T-helper 9 cell (primary cell): ENCODE measurements around the gene AP2A1.
A peak's percentile ranks its signal among the peaks of the same experiment; 100 is the strongest.
"Not testable (repeated sequence)": the region's sequence is repeated elsewhere in the genome, so short reads cannot be mapped to it uniquely, and the experiment has no call there.

ENCODE experiments used
- DNase-seq: peaks from one replicate; pipeline ENCODE4 v3.0.0-alpha.2; 2020
- total RNA-seq, 2 donors: gene quantifications; one replicate each; lab custom pipeline; 2026; lab: John Stamatoyannopoulos, UW

AP2A1 gene
- total RNA-seq, result 48.0 to 71.7 reads per million in 2 donors

DNA sequence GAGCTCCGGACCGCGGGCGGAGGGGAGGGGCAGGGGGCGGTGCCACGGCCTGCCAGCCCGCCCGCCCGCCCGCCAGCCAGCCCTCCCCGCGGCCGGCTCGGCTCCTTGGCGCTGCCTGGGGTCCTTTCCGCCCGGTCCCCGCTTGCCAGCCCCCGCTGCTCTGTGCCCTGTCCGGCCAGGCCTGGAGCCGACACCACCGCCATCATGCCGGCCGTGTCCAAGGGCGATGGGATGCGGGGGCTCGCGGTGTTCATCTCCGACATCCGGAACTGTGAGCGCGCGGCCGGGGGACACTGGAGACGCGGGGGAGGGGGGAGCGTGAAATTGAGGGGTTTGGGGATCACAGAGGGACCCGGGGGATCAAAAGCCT lies at the start of gene AP2A1:
AP2A1 (plus strand) TSS at position 72 of the 370 bp plus-strand sequence; CDS start at position 205, 133 bp downstream.
- no peak for DNase-seq

DNA sequence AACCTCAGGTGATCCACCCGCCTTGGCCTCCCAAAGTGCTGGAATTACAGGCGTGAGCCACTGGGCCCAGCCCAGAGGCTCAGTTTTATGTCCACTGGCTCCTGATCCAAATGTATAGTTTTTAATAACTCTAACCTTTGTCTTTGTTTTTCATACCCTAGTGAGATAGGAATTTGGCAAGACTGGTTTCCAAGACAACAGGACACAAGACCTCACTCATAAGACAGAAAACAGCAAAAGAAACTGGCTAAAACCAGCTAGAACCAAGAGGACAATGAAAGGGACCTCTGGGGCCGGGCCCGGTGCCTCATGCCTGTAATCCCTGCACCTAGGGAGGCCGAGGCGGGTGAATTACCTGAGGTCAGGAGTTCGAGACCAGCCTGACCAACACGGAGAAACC lies 48.3 kb upstream of the AP2A1 start:
- DNase-seq, result no peak

DNA sequence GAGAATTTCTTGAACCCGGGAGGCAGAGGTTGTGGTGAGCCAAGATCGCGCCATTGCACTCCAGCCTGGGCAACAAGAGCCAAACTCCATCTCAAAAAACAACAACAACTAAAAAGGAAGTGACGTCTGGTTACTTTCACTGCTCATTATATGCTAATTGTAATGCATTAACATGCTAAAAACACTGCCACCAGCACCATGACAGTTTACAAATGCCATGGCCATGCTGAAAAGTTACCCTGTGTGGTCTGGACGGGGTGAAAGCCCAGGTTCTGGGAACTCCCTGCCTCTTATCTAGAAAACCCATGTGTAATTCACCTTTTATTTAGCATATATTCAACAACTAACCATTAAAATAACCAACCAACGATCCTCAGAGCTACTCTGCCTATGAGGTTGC lies 47.8 kb upstream of the AP2A1 start:
- DNase-seq, result no peak

DNA sequence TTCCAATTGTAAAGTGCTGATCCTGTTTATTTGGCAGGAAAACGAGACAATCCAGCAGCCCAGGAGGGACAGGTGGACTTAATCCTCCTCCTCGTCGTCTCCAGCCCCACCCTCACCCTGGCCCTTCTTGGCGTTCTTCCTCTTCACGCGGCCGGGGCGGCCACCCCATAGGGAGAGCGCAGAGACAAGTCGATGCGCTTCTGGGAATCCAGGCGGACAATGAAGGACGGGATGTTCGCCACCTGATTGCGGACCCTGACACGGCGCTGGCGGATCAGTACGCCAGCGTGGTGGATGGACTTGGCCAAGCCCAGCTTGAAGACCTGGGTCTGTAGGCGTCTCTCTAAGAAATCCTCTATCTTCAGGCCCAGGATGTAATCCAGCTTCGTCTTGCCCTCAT lies 47.4 kb upstream of the AP2A1 start:
- DNase-seq, result not testable (repeated sequence)

DNA sequence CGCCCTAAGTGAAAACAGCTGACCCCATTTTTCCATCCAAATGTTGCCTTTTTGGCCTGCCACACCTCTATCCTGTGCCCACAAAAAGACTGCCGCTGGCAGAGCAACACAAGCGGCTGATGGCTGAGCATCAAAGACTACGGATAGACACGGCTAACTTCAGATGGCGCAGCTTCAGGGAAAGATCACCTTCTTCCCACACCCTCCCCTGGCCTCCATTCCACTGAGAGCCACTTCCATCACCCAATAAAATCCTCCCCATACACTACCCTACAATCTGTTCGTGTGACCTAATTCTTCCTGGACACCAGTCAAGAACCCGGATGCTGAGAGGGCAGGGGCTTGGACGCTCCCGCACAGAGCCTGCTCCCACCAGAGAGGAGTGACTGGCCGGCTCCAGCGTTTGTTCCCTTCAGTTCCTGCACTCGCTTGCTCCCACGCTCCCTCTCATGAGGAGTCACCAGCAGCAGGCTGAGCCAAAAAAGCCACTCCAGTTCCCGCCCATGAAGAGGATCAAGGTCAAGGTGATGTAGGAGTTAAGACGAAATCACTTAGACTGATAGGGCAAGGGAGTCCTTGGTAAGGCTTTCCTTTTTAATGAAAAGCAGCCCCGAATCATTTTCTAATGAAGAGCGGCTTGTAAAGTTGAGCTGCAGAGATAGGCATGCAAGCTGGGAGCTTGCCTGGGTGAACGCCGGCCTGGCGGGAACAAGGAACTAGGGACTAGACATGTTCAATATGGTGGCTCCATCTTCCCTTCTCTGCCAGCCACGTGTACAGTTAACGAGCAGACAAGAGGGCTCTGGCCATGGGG lies 39.4 kb upstream of the AP2A1 start:
- no peak for DNase-seq

DNA sequence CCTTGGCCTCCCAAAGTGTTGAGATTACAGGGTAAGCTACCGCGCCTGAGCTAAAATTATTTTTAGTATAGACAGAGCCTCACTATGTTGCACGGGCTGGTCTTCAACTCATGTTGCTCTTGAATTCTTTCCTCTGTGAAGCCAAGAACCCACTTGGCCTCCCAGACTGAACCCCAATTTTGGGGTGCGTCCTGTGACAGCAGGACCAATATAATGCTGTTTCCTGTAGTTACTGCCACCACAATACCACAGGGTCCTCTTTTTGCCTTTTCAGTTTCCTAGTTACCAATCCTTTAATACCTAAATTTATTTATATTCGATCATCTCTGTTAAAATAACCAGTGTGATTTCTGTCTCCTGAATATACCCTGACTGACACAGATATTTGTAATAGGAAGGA lies 36.6 kb upstream of the AP2A1 start:
- no peak for DNase-seq

DNA sequence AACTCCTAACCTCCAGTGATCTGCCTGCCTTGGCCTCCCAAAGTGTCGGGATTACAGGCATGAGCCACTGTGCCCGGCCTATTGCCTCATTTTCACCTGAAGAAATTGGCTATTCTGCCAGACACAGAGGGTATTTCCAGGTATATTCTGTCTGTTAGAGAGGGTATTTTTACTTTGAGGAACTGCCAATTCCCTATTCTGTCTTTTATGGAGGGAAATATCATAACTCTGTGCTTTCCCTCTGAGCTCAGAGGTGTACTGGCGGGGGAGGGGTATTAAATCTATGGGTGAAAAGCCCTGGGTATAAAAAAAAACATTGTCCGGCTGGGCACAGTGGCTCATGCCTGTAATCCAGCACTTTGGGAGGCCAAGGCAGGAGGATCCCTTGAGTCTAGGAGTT lies 28.5 kb upstream of the AP2A1 start:
- no peak for DNase-seq

DNA sequence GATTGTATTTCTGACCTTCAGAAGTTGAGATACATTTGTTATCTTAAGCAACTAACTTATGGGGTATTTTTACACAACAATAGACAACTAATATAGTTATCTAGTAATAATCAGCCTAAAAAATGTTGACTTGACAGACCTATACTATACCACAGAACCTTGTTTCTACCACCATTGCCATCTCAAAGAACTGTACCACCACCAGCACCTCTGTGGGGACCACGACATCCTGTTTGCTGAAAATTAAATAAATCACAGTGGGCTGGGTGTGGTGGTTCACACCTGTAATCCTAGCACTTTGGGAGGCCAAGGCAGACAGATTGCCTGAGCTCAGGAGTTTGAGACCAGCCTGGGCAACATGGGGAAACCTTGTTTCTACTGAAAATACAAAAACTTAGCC lies 27.7 kb upstream of the AP2A1 start:
- no peak for DNase-seq

DNA sequence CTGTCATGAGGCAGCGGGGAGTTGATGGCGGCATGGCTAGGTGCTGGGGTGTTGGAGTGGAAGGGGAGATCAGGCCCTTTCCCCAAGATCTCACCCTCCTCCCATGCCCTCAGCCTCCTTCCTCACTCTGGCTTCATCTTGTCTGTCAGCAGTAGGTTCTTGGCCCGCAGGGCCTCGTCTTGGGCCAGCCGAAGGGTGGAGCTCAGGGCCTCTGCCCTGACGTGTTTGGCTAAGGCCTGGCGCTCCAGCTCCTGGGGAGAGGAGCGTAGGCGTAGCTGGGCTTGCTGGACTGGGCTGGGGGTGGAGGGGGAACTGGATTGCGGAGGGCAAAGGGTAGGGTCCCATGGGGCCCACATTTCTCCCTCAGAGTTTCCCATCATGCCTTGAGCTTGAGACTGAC lies 26.9 kb upstream of the AP2A1 start:
- no peak for DNase-seq

DNA sequence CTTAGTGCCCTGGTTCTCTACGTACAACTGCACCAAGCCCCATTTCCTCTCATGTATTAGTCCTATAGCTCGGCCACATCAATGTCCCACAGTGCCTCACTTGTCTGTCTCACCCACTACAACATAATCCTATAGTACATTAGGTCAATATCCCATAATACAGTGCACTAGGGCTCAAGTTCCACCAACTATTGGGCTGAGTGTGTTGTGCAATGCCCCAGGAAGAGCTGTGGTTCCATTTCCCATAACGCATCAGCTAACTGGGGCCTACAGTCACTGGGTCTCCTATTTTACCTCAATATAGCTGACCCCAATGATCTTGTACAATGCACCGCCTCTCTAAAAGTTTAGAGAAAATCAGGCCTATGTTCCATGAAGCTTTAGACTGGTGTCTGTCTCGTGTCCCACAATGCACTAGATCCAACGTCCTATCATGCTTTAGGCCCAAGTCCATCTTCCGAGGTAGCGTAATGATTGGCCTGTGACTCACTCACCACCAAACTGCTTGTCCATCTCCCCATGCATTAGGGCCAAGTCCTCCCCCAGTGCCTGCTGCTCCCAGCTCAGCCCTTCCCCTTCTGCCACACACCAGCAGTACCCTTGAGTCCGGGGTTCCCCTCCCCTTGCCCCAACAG lies 25.5 kb upstream of the AP2A1 start:
- DNase-seq, result no peak

DNA sequence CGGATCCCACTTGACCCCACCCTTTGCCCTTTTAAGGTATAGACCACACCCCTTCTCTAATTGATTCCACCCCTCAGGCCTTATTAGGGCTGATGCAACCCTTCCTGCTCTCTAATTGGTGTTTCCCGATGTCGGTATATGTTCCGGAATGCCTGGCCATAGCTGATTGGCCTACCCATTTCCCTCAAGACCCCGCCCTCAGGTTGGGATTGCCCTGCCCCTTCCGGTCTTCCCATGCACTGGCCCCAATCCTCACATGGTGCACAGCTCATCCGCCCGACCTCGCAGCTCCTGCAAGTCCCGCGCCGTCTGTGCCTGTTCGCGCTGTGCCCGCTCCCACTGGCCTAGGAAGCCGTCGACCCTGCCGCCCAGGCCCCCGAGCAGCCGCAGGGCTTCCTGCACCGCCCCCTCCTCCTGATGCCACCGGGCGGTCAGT lies 21.8 kb upstream of the AP2A1 start:
- DNase-seq, result no peak

DNA sequence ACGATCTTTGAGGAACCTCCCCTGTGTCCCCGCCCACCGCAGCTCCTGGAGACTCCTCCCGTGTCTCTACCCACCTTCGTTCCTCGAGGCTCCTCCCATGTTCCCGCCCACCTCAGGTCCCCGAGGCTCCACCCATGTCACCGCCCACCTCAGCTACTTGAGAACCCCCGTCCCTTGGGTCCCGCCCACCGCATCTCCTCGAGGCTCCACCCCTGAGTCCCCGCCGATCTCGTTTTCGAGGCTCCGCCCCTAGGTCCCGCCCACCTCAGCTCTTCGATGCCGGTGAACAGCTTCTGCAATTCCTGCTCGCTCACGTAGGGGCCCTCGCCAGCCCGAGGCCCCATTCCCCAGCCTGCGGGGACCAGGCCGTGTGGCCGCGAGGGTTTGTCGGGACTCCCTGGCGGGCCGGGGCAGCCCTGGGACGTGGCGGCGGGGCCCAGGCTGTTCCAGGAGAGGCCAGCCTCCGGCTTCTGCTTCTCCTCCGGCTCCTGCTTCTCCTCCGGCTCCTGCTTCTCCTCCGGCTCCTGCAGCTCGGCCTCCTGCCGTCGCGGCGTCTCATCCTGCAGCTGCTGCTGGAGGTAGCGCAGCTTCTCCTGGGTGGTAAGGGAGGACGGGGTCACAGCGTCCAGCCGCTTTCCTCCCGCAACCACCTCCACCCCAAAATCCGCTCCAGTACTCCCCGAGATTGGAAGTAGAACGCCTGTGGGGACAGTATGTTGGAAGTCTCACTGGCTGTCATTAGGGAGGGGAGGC lies 20.4 kb upstream of the AP2A1 start:
- DNase-seq, result peak; percentile 44

DNA sequence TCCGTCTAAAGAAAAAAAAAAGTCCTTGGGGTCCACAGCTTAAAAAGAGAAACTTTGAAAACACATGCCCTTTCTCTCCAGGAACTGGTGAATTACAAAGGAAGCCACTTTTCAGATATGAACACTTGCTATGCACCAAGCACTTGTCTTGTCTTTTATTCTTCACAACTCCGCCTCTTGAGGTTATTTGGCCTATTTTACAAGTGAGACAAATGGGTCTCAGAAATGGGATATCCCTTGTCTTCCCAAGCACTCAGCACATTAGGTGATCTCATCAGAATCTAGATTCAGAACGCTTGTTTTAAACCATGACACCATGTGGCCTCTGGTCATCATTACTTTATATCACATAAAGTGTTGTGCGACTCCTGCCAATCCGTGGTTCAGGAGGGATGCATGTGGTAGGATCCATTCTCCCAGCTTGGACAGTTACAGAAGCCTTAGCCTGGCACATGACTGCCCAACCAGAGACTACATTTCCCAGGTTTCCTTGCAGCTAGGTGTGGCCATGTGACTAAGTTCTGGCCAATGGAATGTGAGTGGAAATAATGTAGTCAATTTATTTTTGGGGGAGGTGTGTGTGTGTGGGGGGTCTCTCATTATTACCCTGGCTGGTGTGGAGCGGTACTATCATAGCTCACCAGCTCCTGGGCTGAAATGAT lies 17.6 kb upstream of the AP2A1 start:
- DNase-seq, result no peak

DNA sequence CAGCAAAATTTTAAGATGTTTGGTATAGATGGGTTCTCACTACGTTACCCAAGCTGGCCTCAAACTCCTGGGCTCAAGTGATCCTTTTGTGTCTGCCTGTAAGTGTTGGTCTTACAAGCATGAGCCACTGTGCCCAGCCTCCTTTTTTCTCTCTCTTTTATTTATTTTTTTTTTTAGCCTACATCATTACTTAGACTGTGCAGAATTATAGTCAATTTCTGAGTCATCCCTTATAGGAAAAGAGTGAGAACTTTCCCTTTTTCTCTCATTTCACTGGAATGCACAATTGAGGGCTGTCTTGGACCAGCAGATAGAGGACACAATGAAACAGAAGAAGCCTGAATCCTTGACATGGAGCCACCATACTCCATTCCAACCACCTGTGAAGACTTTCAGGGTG lies 17.0 kb upstream of the AP2A1 start:
- DNase-seq, result no peak

DNA sequence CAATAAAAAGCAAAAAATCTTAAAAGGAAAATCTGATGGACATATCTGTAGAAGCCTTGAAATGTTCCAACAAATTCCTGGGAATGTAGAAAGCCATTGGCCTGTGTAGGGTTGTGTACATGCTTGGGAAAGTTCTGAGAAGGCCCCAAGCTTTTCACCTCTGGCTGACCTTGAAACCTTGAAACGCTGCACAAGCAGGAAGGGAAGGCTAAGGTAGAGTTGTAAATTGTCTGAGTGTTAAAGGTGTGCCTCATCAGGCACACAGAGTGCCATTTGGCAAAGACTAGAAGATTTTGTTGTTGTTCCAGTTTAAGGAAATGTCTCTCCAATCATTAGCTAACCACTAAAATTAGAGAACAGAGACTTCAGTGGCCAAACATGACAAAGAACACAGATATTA lies 14.1 kb upstream of the AP2A1 start:
- no peak for DNase-seq

DNA sequence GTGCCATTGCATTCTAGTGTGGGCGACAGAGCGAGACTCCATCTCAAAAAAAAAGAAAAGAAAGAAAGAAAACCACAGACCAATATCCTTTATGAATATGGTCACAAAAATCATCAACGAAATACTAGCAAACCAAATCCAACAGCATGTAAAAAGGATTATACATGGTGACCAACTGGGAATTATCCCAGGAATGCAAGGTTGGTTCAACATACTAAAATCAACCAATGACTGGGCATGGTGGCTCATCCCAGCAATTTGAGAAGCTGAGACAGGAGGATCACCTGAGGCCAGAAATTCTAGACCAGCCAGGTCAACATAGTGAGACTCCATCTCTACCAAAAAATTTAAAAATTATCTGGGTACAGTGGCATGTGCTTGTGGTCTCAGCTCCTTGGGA lies 10.8 kb upstream of the AP2A1 start:
- DNase-seq, result no peak

DNA sequence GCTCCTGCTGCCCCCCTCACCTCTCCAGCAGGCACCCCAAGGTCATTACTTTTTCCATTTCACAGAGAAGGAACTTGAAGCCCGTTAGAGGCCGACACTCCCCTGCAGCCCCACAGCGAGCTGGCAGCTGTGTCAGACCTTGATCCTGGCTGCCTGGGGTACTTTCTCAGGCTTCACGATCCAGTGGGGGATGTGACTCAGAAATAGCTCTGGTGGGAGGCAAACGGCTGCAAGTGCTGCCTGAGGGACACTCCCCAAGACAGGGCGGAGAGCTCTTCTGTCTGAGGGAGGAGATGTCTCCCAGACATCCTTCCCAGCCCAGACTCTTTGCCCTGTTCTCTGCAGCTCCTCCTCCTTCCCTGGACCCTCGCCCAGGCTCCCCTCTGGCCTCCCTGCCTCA lies 8.5 kb upstream of the AP2A1 start:
- no peak for DNase-seq

DNA sequence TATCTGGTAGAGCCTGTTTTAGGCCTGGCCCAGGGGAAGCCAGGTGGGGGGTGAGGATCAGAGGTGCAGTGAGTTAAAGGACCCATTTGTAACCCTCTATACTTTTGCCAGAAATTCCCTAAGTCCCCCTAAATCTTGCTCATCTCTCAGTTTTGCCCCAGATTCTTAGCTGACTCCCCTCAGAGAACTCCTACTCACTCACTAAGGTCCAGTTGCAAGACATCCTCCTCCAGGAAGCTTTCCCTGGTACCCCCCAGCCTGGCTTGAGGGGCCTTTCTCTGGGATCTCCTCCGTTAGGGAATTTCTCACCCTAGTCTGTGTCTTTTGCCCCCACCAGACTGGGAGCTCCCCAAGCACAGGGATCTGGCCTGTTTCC lies 5.6 kb upstream of the AP2A1 start:
- no peak for DNase-seq

DNA sequence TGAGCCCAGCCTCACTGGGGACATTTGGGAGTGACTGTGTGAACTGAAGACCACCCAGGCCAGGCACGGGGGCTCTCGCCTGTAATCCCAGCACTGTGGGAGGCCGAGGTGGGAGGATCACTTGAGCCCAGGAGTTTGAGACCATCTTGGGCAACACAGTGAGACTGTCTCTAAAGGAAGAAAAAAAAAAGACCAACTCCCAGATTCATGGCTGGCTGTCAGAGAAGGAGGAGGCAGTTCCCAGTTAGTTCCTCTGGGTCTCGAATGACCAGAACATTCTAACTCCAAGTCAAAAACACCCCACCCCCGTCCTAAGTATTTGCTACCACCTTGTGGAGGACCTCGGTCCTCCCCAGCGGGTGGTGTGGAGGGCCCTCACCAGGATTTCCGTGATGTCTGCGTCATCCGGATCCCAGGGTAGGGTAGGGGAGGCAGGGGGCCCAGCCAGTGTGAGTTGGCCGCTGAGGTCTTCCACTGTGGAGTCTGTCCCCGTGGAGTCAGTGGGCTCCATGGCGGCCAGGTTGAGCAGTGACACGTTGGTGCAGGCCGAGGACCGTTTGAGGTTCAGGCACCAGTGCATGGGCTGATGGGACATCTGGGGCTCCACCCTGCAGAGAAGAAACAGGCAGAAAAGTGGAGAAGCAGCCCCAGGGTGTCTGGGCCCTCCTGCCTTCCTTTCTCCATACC lies 5.0 kb upstream of the AP2A1 start:
- DNase-seq, result no peak

DNA sequence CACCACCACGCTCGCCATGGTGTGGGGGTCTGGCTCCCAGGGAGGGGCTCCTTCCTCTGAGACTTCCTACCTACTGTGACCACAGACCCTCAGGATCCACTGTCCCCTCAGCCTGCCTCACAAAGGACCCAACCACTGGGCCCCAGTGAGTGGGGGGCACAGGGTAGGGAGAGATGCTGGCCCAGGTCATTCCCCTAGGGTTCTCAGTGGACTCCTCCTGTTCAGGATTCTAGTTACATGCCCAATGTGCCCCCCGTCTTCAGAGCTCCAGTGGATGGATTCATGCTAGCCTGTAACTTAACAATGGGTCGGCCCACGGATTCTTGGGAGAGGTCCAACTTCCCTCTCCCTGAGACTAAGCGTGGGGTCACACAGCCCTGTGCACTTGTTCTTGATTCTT lies 3.6 kb upstream of the AP2A1 start, which contains the start of gene TSKS:
TSKS (minus strand) TSS at position 77 of the 400 bp plus-strand sequence; CDS start at position 18, 59 bp downstream.
- DNase-seq, result no peak

DNA sequence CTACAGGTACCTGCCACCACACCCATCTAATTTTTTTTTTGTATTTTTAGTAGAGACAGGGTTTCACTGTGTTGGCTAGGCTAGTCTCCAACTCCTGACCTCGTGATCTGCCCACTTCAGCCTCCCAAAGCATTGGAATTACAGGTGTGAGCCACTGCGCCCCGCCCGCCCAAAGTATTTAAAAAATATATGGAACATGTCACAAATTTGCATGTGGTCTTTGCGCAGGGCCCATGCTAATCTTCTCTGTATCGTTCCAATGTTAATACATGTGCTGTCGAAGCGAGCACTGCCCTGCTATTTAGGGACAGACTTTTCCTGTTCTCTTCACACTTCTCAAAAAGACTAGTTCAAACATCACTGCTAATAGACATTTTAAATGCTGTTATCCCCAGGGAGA lies 2.5 kb upstream of the AP2A1 start:
- no peak for DNase-seq
